HL-60/S4 (cell line): ENCODE measurements around the gene CXCL17.
"Not testable (repeated sequence)": the region's sequence is repeated elsewhere in the genome, so short reads cannot be mapped to it uniquely, and the experiment has no call there.

Source experiments
- in situ Hi-C: fragments of 300-500 bp; cut with MboI; formaldehyde crosslinking; loops from 2 replicates; pipeline ENCODE4 v1.14.3; 2022; ENCODE audit warnings: low sequenced_read_pairs

The CXCL17 gene

GRCh38 chr19:42466521-42467182 lies 23.9 kb upstream of the CXCL17 start:
- in situ Hi-C loops: loop anchor here (10.0 to 25.0 kb wide), 2 partner anchors 48 to 296 kb away; partner anchors contain the start of gene PSG8

- in situ Hi-C loops: loop anchor here (10.0 to 25.0 kb wide), 2 partner anchors 49 to 296 kb away; partner anchors contain the start of gene PSG8
Observed at GRCh38 chr19:42465827-42466280, 23.1 kb upstream of the CXCL17 start.

- in situ Hi-C loops: loop anchor here (10.0 to 25.0 kb wide), 2 partner anchors 53 to 300 kb away; partner anchors contain the start of gene PSG8
Observed at GRCh38 chr19:42461700-42462324, 19.1 kb upstream of the CXCL17 start.

- in situ Hi-C loops: loop anchor here (10.0 to 25.0 kb wide), 2 partner anchors 54 to 301 kb away; partner anchors contain the start of gene PSG8
Observed at GRCh38 chr19:42461231-42461630, 18.5 kb upstream of the CXCL17 start.

- in situ Hi-C loops: loop anchor here (10.0 to 25.0 kb wide), 2 partner anchors 55 to 302 kb away; partner anchors contain the start of gene PSG8
Observed at GRCh38 chr19:42459926-42460325, 17.2 kb upstream of the CXCL17 start.

- in situ Hi-C loops: loop anchor here (25.0 kb wide), 1 partner anchor 307 kb away; the partner anchor contains the start of gene PSG8
Observed at GRCh38 chr19:42455621-42456081, 12.9 kb upstream of the CXCL17 start.

- in situ Hi-C loops: loop anchor here (25.0 kb wide), 1 partner anchor 307 kb away; the partner anchor contains the start of gene PSG8
Observed at GRCh38 chr19:42455086-42455485, 12.3 kb upstream of the CXCL17 start.

- in situ Hi-C loops: loop anchor here (25.0 kb wide), 1 partner anchor 310 kb away; the partner anchor contains the start of gene PSG8
Observed at GRCh38 chr19:42452590-42452989, 9.8 kb upstream of the CXCL17 start.

GRCh38 chr19:42450314-42450934 lies 7.7 kb upstream of the CXCL17 start:
- in situ Hi-C loops: loop anchor here (25.0 kb wide), 1 partner anchor 312 kb away; the partner anchor contains the start of gene PSG8

GRCh38 chr19:42448306-42448705 lies 5.6 kb upstream of the CXCL17 start:
- in situ Hi-C loops: not testable (repeated sequence)

GRCh38 chr19:42445948-42446347 lies 3.2 kb upstream of the CXCL17 start:
- in situ Hi-C loops: no loop called here

- in situ Hi-C loops: no loop called here
Observed at GRCh38 chr19:42443944-42444398, 1.2 kb upstream of the CXCL17 start.

- in situ Hi-C loops: no loop called here
Observed at GRCh38 chr19:42441049-42441445, 1.7 kb downstream of the CXCL17 start.

- in situ Hi-C loops: no loop called here
Observed at GRCh38 chr19:42440357-42441048, 2.2 kb downstream of the CXCL17 start.

- in situ Hi-C loops: loop anchor here (10.0 kb wide), 1 partner anchor 331 kb away; no protein-coding TSS in a partner anchor
Observed at GRCh38 chr19:42436006-42436405, 6.7 kb downstream of the CXCL17 start.

- in situ Hi-C loops: loop anchor here (10.0 kb wide), 1 partner anchor 331 kb away; no protein-coding TSS in a partner anchor
Observed at GRCh38 chr19:42435316-42435715, 7.4 kb downstream of the CXCL17 start.

- in situ Hi-C loops: loop anchor here (10.0 kb wide), 1 partner anchor 329 kb away; no protein-coding TSS in a partner anchor
Observed at GRCh38 chr19:42433503-42434260, 9.1 kb downstream of the CXCL17 start.

GRCh38 chr19:42431486-42431885 lies 11.3 kb downstream of the CXCL17 start:
- in situ Hi-C loops: loop anchor here (10.0 kb wide), 1 partner anchor 327 kb away; no protein-coding TSS in a partner anchor

- in situ Hi-C loops: no loop called here
Observed at GRCh38 chr19:42428676-42429075, 14.1 kb downstream of the CXCL17 start.
